IMR-90 (cell line): ENCODE results near the gene CROT.

Experiments
- BHLHE40 ChIP-seq: fragments of 150-350 bp; IDR thresholded peaks from 2 replicates; pipeline ENCODE4 v1.6.1; 2016; ENCODE audit warnings: mild to moderate bottlenecking, low read depth, low read length
- CTCF ChIP-seq: conservative IDR thresholded peaks from 2 replicates; pipeline ENCODE4 v1.5.1; 2012; ENCODE audit warnings: mild to moderate bottlenecking, low read depth, low read length, improper control_type of control experiment
- MXI1 ChIP-seq: IDR thresholded peaks from 2 replicates; pipeline ENCODE4 v1.6.1; 2012; ENCODE audit warnings: low read depth, mild to moderate bottlenecking, low read length, moderate library complexity, borderline replicate concordance
- POLR2A ChIP-seq: IDR thresholded peaks from 2 replicates; pipeline ENCODE4 v1.6.1; 2012; ENCODE audit warnings: mild to moderate bottlenecking, low read depth, low read length
- RAD21 ChIP-seq: IDR thresholded peaks from 2 replicates; pipeline ENCODE4 v1.6.1; 2012; ENCODE audit warnings: low read length, improper control_type of control experiment
- RFX5 ChIP-seq: IDR thresholded peaks from 2 replicates; pipeline ENCODE4 v1.8.0; 2012; ENCODE audit warnings: low read depth, mild to moderate bottlenecking, low read length, moderate library complexity
- SMC3 ChIP-seq: fragments of 150-350 bp; IDR thresholded peaks from 2 replicates; pipeline ENCODE4 v1.6.1; 2016; ENCODE audit warnings: low read depth, mild to moderate bottlenecking, antibody characterized with exemption, low read length, moderate library complexity

- TF ChIP-seq POLR2A = no peak
- no peak for TF ChIP-seq CTCF
- no peak for TF ChIP-seq MXI1
- TF ChIP-seq RFX5 = no peak
- TF ChIP-seq RAD21 = no peak
- TF ChIP-seq BHLHE40 = no peak
- TF ChIP-seq SMC3 = no peak
Observed at GRCh38 chr7:87347664-87348063, 2.2 kb downstream of the CROT start.
